Osteoblast (primary cell): Measurements from ENCODE around the gene ESPL1. TPM values are rescaled to one million over a fixed set of nuclear protein-coding genes. Genes with fewer than 3 reads are reported as not detected.

ENCODE experiments used
- DNase-seq: peaks from one replicate; pipeline ENCODE4 v3.0.0; 2011; ENCODE audit warnings: low spot score, mixed read lengths; ENCODE audit not compliant: insufficient read length; ENCODE audit errors: missing footprints
- H2AFZ ChIP-seq: 2 replicates; pipeline ENCODE4 v1.6.0; 2011; ENCODE audit warnings: mild to moderate bottlenecking, low read length
- H3K27ac ChIP-seq: 2 replicates; pipeline ENCODE4 v1.5.1; 2011; ENCODE audit warnings: mild to moderate bottlenecking, low read depth, low read length, moderate library complexity
- H3K27me3 ChIP-seq: 2 replicates; pipeline ENCODE4 v1.6.0; 2012; ENCODE audit warnings: mild to moderate bottlenecking, control low read depth, inconsistent platforms, low read length, moderate library complexity; ENCODE audit not compliant: insufficient read depth
- H3K36me3 ChIP-seq: 2 replicates; pipeline ENCODE4 v1.5.1; 2011; ENCODE audit warnings: mild to moderate bottlenecking, low read length, control low read depth, moderate library complexity; ENCODE audit not compliant: insufficient read depth
- H3K4me1 ChIP-seq: 2 replicates; pipeline ENCODE4 v1.5.1; 2011; ENCODE audit warnings: mild to moderate bottlenecking, low read length, control low read depth, moderate library complexity; ENCODE audit not compliant: insufficient read depth
- H3K4me2 ChIP-seq: 2 replicates; pipeline ENCODE4 v1.6.0; 2011; ENCODE audit warnings: mild to moderate bottlenecking, low read length; ENCODE audit not compliant: insufficient read depth
- H3K4me3 ChIP-seq: fragments of 200-600 bp; sonication (generic); 3 replicates; pipeline ENCODE4 v1.5.1; 2012; ENCODE audit warnings: mild to moderate bottlenecking, low read length, inconsistent platforms; ENCODE audit not compliant: insufficient read depth
- H3K79me2 ChIP-seq: 2 replicates; pipeline ENCODE4 v1.6.0; 2012; ENCODE audit warnings: mild to moderate bottlenecking, low read length, control low read depth, inconsistent platforms; ENCODE audit not compliant: insufficient read depth
- H3K9me3 ChIP-seq: 2 replicates; pipeline ENCODE4 v1.5.1; 2011; ENCODE audit warnings: low read depth, low read length, control low read depth
- H4K20me1 ChIP-seq: 2 replicates; pipeline ENCODE4 v1.6.0; 2012; ENCODE audit warnings: mild to moderate bottlenecking, low read length, control low read depth; ENCODE audit not compliant: insufficient read depth
- CTCF ChIP-seq: IDR thresholded peaks from 2 replicates; pipeline ENCODE4 v1.5.1; 2011; ENCODE audit warnings: mild to moderate bottlenecking, low read depth, low read length, moderate library complexity; ENCODE audit errors: extremely low read depth
- total RNA-seq: library from RNA; depleted of rRNA; stranded (reverse); fragments of >200 nt; gene quantifications from 2 replicates; pipeline ENCODE4 v1.2.3, GENCODE V29; 2012

ESPL1 gene
- 0.72 and 1.8 TPM in 2 replicates for total RNA-seq

- Histone ChIP-seq H3K4me1 (peaks cover 15% of the 10 kb centered on the region), H3K4me3 (peak within 1 kb of the TSS; percentile 90), H3K27ac (peak within 1 kb of the TSS; percentile 69), H3K4me2 (peak within 1 kb of the TSS; percentile 98), H3K27me3 (no peaks in the 10 kb centered on the region), H3K79me2 (peaks cover 27% of the 10 kb centered on the region), H2AFZ (peak within 1 kb of the TSS; percentile 98), H3K9me3 (no peaks in the 10 kb centered on the region), H4K20me1 (peaks cover 2% of the 10 kb centered on the region), H3K36me3 (peaks cover 10% of the 10 kb centered on the region)
- TF ChIP-seq CTCF, result peak; percentile 15
- peak; percentile 97 for DNase-seq
Observed at GRCh38 chr12:53267999-53268629, at the start of gene ESPL1. Gene ESPL1, plus strand, starts transcription at chr12:53268299. Its CDS starts 468 bp downstream, at chr12:53268767.

GRCh38 chr12:53218551-53219291 is 49.4 kb upstream of the ESPL1 start:
- Histone ChIP-seq H2AFZ (no peak overlapping the region), H4K20me1 (peaks cover 5% of the 10 kb centered on the region), H3K4me3 (peak overlapping the region; percentile 89), H3K27ac (peak overlapping the region; percentile 93), H3K9me3 (no peaks in the 10 kb centered on the region), H3K36me3 (peaks cover 17% of the 10 kb centered on the region), H3K4me2 (peak overlapping the region; percentile 99), H3K27me3 (no peaks in the 10 kb centered on the region), H3K4me1 (peaks cover 55% of the 10 kb centered on the region), H3K79me2 (peaks cover 54% of the 10 kb centered on the region)
- no peak for TF ChIP-seq CTCF
- DNase-seq, result peak; percentile 96

GRCh38 chr12:53219292-53219955 is 48.7 kb upstream of the ESPL1 start:
- DNase-seq, result peak; percentile 96
- peaks cover 60% of the 10 kb centered on the region for H3K4me1 ChIP-seq
- H3K27me3 ChIP-seq, result no peaks in the 10 kb centered on the region
- H3K4me3 ChIP-seq, result peak overlapping the region; percentile 89
- H2AFZ ChIP-seq, result peak overlapping the region; percentile 60
- no peaks in the 10 kb centered on the region for H3K9me3 ChIP-seq
- H3K27ac ChIP-seq, result peak overlapping the region; percentile 93
- TF ChIP-seq CTCF, result no peak
- H4K20me1 ChIP-seq, result peaks cover 1% of the 10 kb centered on the region
- peaks cover 52% of the 10 kb centered on the region for H3K79me2 ChIP-seq
- H3K36me3 ChIP-seq, result peaks cover 10% of the 10 kb centered on the region
- peak overlapping the region; percentile 99 for H3K4me2 ChIP-seq
